GM10266 (cell line): Measurements from ENCODE around the gene SBF2.

Experiments
- DNase-seq: peaks from one replicate; pipeline ENCODE4 v3.0.0; 2012; ENCODE audit errors: extremely low spot score
- CTCF ChIP-seq: IDR thresholded peaks from 2 replicates; pipeline ENCODE4 v1.5.1; 2012; ENCODE audit warnings: mild to moderate bottlenecking, low read depth; ENCODE audit not compliant: control insufficient read depth, insufficient read depth; ENCODE audit errors: missing control alignments

SBF2 gene

GRCh38 chr11:10205928-10206327 is 88.1 kb downstream of the SBF2 start:
- DNase-seq: no peak
- no peak for TF ChIP-seq CTCF

GRCh38 chr11:10204021-10204420 is 90.0 kb downstream of the SBF2 start:
- TF ChIP-seq CTCF: no peak
- no peak for DNase-seq

- no peak for DNase-seq
- TF ChIP-seq CTCF: no peak
These were observed 92.7 kb downstream of the SBF2 start for GRCh38 chr11:10201343-10201742.

GRCh38 chr11:10197091-10197490 is 96.9 kb downstream of the SBF2 start:
- no peak for DNase-seq
- no peak for TF ChIP-seq CTCF

- no peak for TF ChIP-seq CTCF
- DNase-seq: no peak
These were observed 102.0 kb downstream of the SBF2 start for GRCh38 chr11:10192036-10192435.

- peak; percentile 8 for DNase-seq
- TF ChIP-seq CTCF: peak; percentile 6
These were observed 112.2 kb downstream of the SBF2 start for GRCh38 chr11:10181811-10182210.

GRCh38 chr11:10164621-10165020 is 129.4 kb downstream of the SBF2 start:
- no peak for TF ChIP-seq CTCF
- DNase-seq: no peak
